Suppressor macrophage treated with lipopolysaccharide for 1 hour (primary cell): ENCODE measurements around the gene SVEP1.
"Not testable (repeated sequence)": the region's sequence is repeated elsewhere in the genome, so short reads cannot be mapped to it uniquely, and the experiment has no call there.

Experiments used
- DNase-seq, 3 donors: peaks; one replicate each; pipeline ENCODE4 v3.0.0-alpha.2; 2020 to 2022

SVEP1 gene

GRCh38 chr9:110579034-110579861, at the start of gene SVEP1:
TSS of gene SVEP1 (minus strand) at chr9:110579741. CDS start at chr9:110579543, 198 bp downstream.
- DNase-seq = peak; percentile 92

- DNase-seq = peak; percentile 31 to 59 (median 49)
Observed at GRCh38 chr9:110626101-110626829, 46.7 kb upstream of the SVEP1 start.

- peak; percentile 71 to 82 (median 74) for DNase-seq
Observed at GRCh38 chr9:110623462-110624025, 44.0 kb upstream of the SVEP1 start.

GRCh38 chr9:110622368-110622767, 42.8 kb upstream of the SVEP1 start:
- peak in 2 of 3 donors; percentile 23 to 46 for DNase-seq

- DNase-seq = no peak
Observed at GRCh38 chr9:110620726-110621125, 41.2 kb upstream of the SVEP1 start.

- DNase-seq = no peak
Observed at GRCh38 chr9:110619831-110620230, 40.3 kb upstream of the SVEP1 start.

- DNase-seq = no peak
Observed at GRCh38 chr9:110615498-110615897, 36.0 kb upstream of the SVEP1 start.

- not testable (repeated sequence) for DNase-seq
Observed at GRCh38 chr9:110614576-110614975, 35.0 kb upstream of the SVEP1 start.

GRCh38 chr9:110606179-110606790, 26.7 kb upstream of the SVEP1 start:
- DNase-seq = no peak

GRCh38 chr9:110605565-110605964, 26.0 kb upstream of the SVEP1 start:
- DNase-seq = no peak

GRCh38 chr9:110604171-110604601, 24.6 kb upstream of the SVEP1 start:
- peak; percentile 51 to 93 (median 71) for DNase-seq

- peak in 1 of 3 donors; percentile 35 for DNase-seq
Observed at GRCh38 chr9:110602281-110602680, 22.7 kb upstream of the SVEP1 start.

GRCh38 chr9:110601098-110601497, 21.6 kb upstream of the SVEP1 start:
- no peak for DNase-seq

- DNase-seq = peak in 2 of 3 donors; percentile 50 to 64
Observed at GRCh38 chr9:110599468-110599867, 19.9 kb upstream of the SVEP1 start.

- peak; percentile 8 to 40 (median 29) for DNase-seq
Observed at GRCh38 chr9:110592044-110592830, 12.7 kb upstream of the SVEP1 start.

GRCh38 chr9:110591526-110591925, 12.0 kb upstream of the SVEP1 start:
- DNase-seq = no peak

GRCh38 chr9:110590816-110591215, 11.3 kb upstream of the SVEP1 start:
- DNase-seq = no peak

- no peak for DNase-seq
Observed at GRCh38 chr9:110588296-110588695, 8.8 kb upstream of the SVEP1 start.

GRCh38 chr9:110583237-110583636, 3.7 kb upstream of the SVEP1 start:
- no peak for DNase-seq

- no peak for DNase-seq
Observed at GRCh38 chr9:110582156-110582555, 2.6 kb upstream of the SVEP1 start.

GRCh38 chr9:110580850-110581249, 1.3 kb upstream of the SVEP1 start:
- no peak for DNase-seq

GRCh38 chr9:110579862-110580219, 300 bp upstream of the SVEP1 start:
- DNase-seq = no peak
